ENCODE data around the gene S100P.

DNA sequence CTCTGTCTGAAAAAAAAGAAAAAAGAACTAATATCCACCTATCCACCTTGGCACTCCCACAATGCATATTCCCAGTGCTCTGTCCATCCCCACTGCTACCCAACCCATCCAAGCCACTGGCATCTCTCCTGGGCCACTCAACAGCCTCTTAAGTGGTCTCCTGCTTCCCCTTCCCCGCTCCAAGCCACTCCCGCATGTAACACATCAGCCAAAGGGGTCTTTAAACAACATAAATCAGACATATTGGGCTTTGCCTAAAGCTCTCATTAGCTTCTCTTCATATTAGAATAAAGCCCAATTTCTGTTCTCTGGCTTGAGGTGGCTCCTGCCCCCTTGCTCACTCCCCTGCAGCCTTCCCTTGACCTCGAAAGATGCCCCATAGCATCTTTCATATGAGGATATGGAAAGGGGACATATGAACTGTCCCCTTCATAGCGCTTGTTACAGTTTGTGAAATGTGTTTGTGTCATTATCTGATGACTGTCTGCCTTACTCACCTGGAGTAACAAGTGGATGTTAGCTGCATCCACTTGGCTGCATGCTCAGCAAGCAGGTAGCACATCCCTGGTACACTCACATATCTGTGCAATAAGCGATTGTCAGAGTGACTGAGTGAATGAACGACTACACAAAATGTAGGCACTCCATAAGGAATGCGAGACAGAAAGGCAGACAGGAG lies 25.4 kb downstream of the S100P start:
- no peak for TF ChIP-seq EZH2 (IDR thresholded peaks at IDR 0.05; ENCODE audit: borderline replicate concordance, low read length)
- TF ChIP-seq, protein P1, sequence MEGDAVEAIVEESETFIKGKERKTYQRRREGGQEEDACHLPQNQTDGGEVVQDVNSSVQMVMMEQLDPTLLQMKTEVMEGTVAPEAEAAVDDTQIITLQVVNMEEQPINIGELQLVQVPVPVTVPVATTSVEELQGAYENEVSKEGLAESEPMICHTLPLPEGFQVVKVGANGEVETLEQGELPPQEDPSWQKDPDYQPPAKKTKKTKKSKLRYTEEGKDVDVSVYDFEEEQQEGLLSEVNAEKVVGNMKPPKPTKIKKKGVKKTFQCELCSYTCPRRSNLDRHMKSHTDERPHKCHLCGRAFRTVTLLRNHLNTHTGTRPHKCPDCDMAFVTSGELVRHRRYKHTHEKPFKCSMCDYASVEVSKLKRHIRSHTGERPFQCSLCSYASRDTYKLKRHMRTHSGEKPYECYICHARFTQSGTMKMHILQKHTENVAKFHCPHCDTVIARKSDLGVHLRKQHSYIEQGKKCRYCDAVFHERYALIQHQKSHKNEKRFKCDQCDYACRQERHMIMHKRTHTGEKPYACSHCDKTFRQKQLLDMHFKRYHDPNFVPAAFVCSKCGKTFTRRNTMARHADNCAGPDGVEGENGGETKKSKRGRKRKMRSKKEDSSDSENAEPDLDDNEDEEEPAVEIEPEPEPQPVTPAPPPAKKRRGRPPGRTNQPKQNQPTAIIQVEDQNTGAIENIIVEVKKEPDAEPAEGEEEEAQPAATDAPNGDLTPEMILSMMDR (IDR thresholded peaks at IDR 0.05; ENCODE audit: low read length) = no peak

Data from OCI-LY1 (cell line).